CD4-positive, alpha-beta memory T cell (primary cell): ENCODE data around the gene TMEM45B. TPM values are rescaled to one million over a fixed set of nuclear protein-coding genes. Genes with fewer than 3 reads are reported as not detected.
"Not testable (repeated sequence)": the region's sequence is repeated elsewhere in the genome, so short reads cannot be mapped to it uniquely, and the experiment has no call there.

Source experiments
- CTCF ChIA-PET: fragments of 350-600 bp; sonication (Branson Sonifier 250); formaldehyde crosslinking; loops from one replicate; lab custom pipeline; 2021; ENCODE audit warnings: inconsistent platforms; ENCODE audit not compliant: partially characterized antibody; lab: Charles Lee
- POLR2A ChIA-PET: fragments of 350-600 bp; sonication (Branson Sonifier 250); formaldehyde crosslinking; loops from one replicate; lab custom pipeline; 2021; ENCODE audit not compliant: partially characterized antibody; lab: Charles Lee
- DNase-seq, 5 donors: peaks; one replicate each; pipeline versions ENCODE4 v3.0.0 to v3.0.0-alpha.2; 2020 to 2022; ENCODE audit warnings: mixed read lengths in 1 of 5
- H3K27ac ChIP-seq: one replicate; pipeline ENCODE4 v1.7.0; 2013; ENCODE audit warnings: low read depth, low read length
- H3K27me3 ChIP-seq: 2 replicates; pipeline ENCODE4 v1.7.0; 2013; ENCODE audit warnings: mild to moderate bottlenecking, low read length, moderate library complexity; ENCODE audit not compliant: insufficient read depth
- H3K36me3 ChIP-seq: 2 replicates; pipeline ENCODE4 v1.7.0; 2013; ENCODE audit warnings: mild to moderate bottlenecking, low read length, moderate library complexity; ENCODE audit not compliant: insufficient read depth
- H3K4me1 ChIP-seq: 2 replicates; pipeline ENCODE4 v1.7.0; 2013; ENCODE audit warnings: mild to moderate bottlenecking, low read length, moderate library complexity; ENCODE audit not compliant: insufficient read depth
- H3K4me3 ChIP-seq, 2 donors: one replicate each; pipeline ENCODE4 v1.7.0; 2013; ENCODE audit warnings: low read length in 2 of 2, mild to moderate bottlenecking in 1 of 2
- H3K9me3 ChIP-seq, 2 donors: one replicate each; pipeline ENCODE4 v1.7.0; 2013; ENCODE audit warnings: low read length in 2 of 2, control low read depth in 1 of 2; ENCODE audit not compliant: control insufficient read depth in 1 of 2
- H3K27ac Mint-ChIP-seq, 7 donors: one replicate each; pipeline ENCODE4 v1.8.0; 2020 to 2021; ENCODE audit warnings: mixed read lengths in 7 of 7, mild to moderate bottlenecking in 6 of 7, inconsistent platforms in 3 of 7, moderate library complexity in 3 of 7
- H3K27me3 Mint-ChIP-seq, 2 donors: one replicate each; pipeline ENCODE4 v1.8.0; 2020 to 2021; ENCODE audit warnings: mixed read lengths in 2 of 2
- H3K36me3 Mint-ChIP-seq, 2 donors: one replicate each; pipeline ENCODE4 v1.8.0; 2020 to 2021; ENCODE audit warnings: mixed read lengths in 2 of 2, inconsistent platforms in 1 of 2, mild to moderate bottlenecking in 1 of 2
- H3K4me1 Mint-ChIP-seq, 4 donors: one replicate each; pipeline ENCODE4 v1.8.0; 2020 to 2021; ENCODE audit warnings: mixed read lengths in 4 of 4, mild to moderate bottlenecking in 1 of 4
- H3K4me3 Mint-ChIP-seq, 8 donors: one replicate each; pipeline ENCODE4 v1.8.0; 2020 to 2021; ENCODE audit warnings: mixed read lengths in 8 of 8, mild to moderate bottlenecking in 7 of 8, moderate library complexity in 6 of 8, inconsistent platforms in 3 of 8
- H3K9me3 Mint-ChIP-seq, 8 donors: one replicate each; pipeline ENCODE4 v1.8.0; 2020 to 2021; ENCODE audit warnings: mixed read lengths in 8 of 8, mild to moderate bottlenecking in 5 of 8, inconsistent platforms in 3 of 8, moderate library complexity in 1 of 8
- intact Hi-C: fragments of 100-400 bp; cut with micrococcal nuclease; formaldehyde crosslinking; loops from one replicate; pipeline ENCODE4 v1.15.1; 2023
- polyA plus RNA-seq, 2 donors: library from polyadenylated mRNA; unstranded; fragments of 300-500 nt; fragmentation: Illumina TruSeq; gene quantifications; one replicate each; pipeline ENCODE4 v1.2.3, GENCODE V29; 2021
- total RNA-seq, 2 experiments: library from RNA; stranded (reverse); gene quantifications; one replicate each; pipeline ENCODE4 v1.2.3, GENCODE V29; 2021

TMEM45B gene
- total and polyA plus RNA-seq, 4 experiments from 2014 or later = 14.0 to 34.4 (median 26.0) TPM

- intact Hi-C loops = no loop called here
- Histone ChIP-seq H3K4me1 (peaks cover 31% of the 10 kb centered on the region), H3K36me3 (peaks cover 43% of the 10 kb centered on the region), H3K4me3 (no peak overlapping the region), H3K9me3 (no peaks in the 10 kb centered on the region), H3K27ac (no peak overlapping the region), H3K27me3 (no peaks in the 10 kb centered on the region)
- Mint-ChIP-seq H3K9me3 (no peaks in the 10 kb centered on the region), H3K36me3 (peaks cover 79 to 85% of the 10 kb centered on the region in 2 donors), H3K4me1 (peaks cover 23 to 43% (median 33%) of the 10 kb centered on the region in 4 donors), H3K4me3 (no peak overlapping the region), H3K27me3 (no peaks in the 10 kb centered on the region), H3K27ac (peak overlapping the region; percentile 30 to 87 (median 62))
- ChIA-PET CTCF (interaction anchor here (1.1 to 1.5 kb wide), 3 partner anchors 9 to 126 kb away, joined by 3 read pairs; no protein-coding TSS in a partner anchor), POLR2A (interaction anchor here (0.8 to 2.8 kb wide), 6 partner anchors 11 to 80 kb away, joined by 3 to 17 read pairs (median 4); partner anchors contain the start of gene TMEM45B)
- peak in 1 of 5 donors; percentile 14 for DNase-seq
Measured at GRCh38 chr11:129865701-129866100, 50.1 kb downstream of the TMEM45B start.

GRCh38 chr11:129866311-129866710 is 50.7 kb downstream of the TMEM45B start:
- H3K4me3 Mint-ChIP-seq = peak overlapping the region in 1 of 8 donors; percentile 2
- H3K27ac Mint-ChIP-seq = peak overlapping the region; percentile 30 to 87 (median 62)
- H3K9me3 Mint-ChIP-seq = no peaks in the 10 kb centered on the region
- intact Hi-C loops = no loop called here
- peaks cover 18 to 37% (median 28%) of the 10 kb centered on the region in 4 donors for H3K4me1 Mint-ChIP-seq
- ChIA-PET POLR2A (interaction anchor here (0.8 to 1.3 kb wide), 4 partner anchors 12 to 62 kb away, joined by 3 to 10 read pairs (median 4); partner anchors contain the start of gene TMEM45B), CTCF (interaction anchor here (0.8 to 1.5 kb wide), 3 partner anchors 8 to 125 kb away, joined by 3 read pairs; no protein-coding TSS in a partner anchor)
- H3K9me3 ChIP-seq = no peaks in the 10 kb centered on the region
- no peaks in the 10 kb centered on the region for H3K27me3 ChIP-seq
- no peak overlapping the region for H3K27ac ChIP-seq
- DNase-seq = no peak
- no peaks in the 10 kb centered on the region for H3K27me3 Mint-ChIP-seq
- H3K4me1 ChIP-seq = peaks cover 25% of the 10 kb centered on the region
- peaks cover 49% of the 10 kb centered on the region for H3K36me3 ChIP-seq
- no peak overlapping the region for H3K4me3 ChIP-seq
- peaks cover 82 to 86% of the 10 kb centered on the region in 2 donors for H3K36me3 Mint-ChIP-seq

GRCh38 chr11:129868626-129869025 is 53.0 kb downstream of the TMEM45B start:
- H3K4me3 ChIP-seq, H3K4me3 Mint-ChIP-seq, H3K27ac ChIP-seq, H3K9me3 Mint-ChIP-seq, DNase-seq, H3K27me3 ChIP-seq, intact Hi-C loops, CTCF ChIA-PET, H3K9me3 ChIP-seq, H3K27me3 Mint-ChIP-seq: not testable (repeated sequence)
- POLR2A ChIA-PET = interaction anchor here (1.1 kb wide), 2 partner anchors 9 to 15 kb away, joined by 3 to 5 read pairs; no protein-coding TSS in a partner anchor
- Histone ChIP-seq H3K36me3 (peaks cover 70% of the 10 kb centered on the region), H3K4me1 (peaks cover 13% of the 10 kb centered on the region)
- Mint-ChIP-seq H3K4me1 (peaks cover 13 to 26% (median 19%) of the 10 kb centered on the region in 4 donors), H3K27ac (peak overlapping the region in 3 of 7 donors; percentile 29 to 33 (median 32)), H3K36me3 (peaks cover 86 to 96% of the 10 kb centered on the region in 2 donors)

- Mint-ChIP-seq H3K27ac (peak overlapping the region in 4 of 7 donors; percentile 32 to 74 (median 54)), H3K4me1 (peaks cover 7 to 13% (median 9%) of the 10 kb centered on the region in 4 donors), H3K36me3 (peaks cover 80 to 94% of the 10 kb centered on the region in 2 donors), H3K4me3 (no peak overlapping the region), H3K27me3 (no peaks in the 10 kb centered on the region), H3K9me3 (no peaks in the 10 kb centered on the region)
- Histone ChIP-seq H3K36me3 (peaks cover 76% of the 10 kb centered on the region), H3K27me3 (no peaks in the 10 kb centered on the region), H3K4me3 (no peak overlapping the region), H3K9me3 (no peaks in the 10 kb centered on the region), H3K4me1 (no peaks in the 10 kb centered on the region), H3K27ac (no peak overlapping the region)
- intact Hi-C loops = no loop called here
- DNase-seq = no peak
- CTCF ChIA-PET = interaction anchor here (2.6 kb wide), 1 partner anchor 18 kb away, joined by 9 read pairs; no protein-coding TSS in a partner anchor
- POLR2A ChIA-PET = interaction anchor here (1.1 to 1.7 kb wide), 3 partner anchors 10 to 23 kb away, joined by 3 to 5 read pairs (median 4); partner anchors contain the start of gene NFRKB
Measured at GRCh38 chr11:129871914-129872313, 56.3 kb downstream of the TMEM45B start.

GRCh38 chr11:129880311-129880710 is 64.7 kb downstream of the TMEM45B start:
- Histone ChIP-seq H3K27me3 (no peaks in the 10 kb centered on the region), H3K36me3 (peaks cover 95% of the 10 kb centered on the region), H3K9me3 (no peaks in the 10 kb centered on the region), H3K4me1 (no peaks in the 10 kb centered on the region), H3K4me3 (no peak overlapping the region), H3K27ac (no peak overlapping the region)
- no peak overlapping the region for H3K4me3 Mint-ChIP-seq
- ChIA-PET POLR2A (interaction anchor here (1.4 kb wide), 1 partner anchor 66 kb away, joined by 3 read pairs; no protein-coding TSS in a partner anchor), CTCF (interaction anchor here (1.4 to 3.2 kb wide), 2 partner anchors 19 to 95 kb away, joined by 3 to 12 read pairs; no protein-coding TSS in a partner anchor)
- DNase-seq = no peak
- peaks cover 84 to 92% of the 10 kb centered on the region in 2 donors for H3K36me3 Mint-ChIP-seq
- peak overlapping the region in 4 of 7 donors; percentile 5 to 51 (median 24) for H3K27ac Mint-ChIP-seq
- intact Hi-C loops = no loop called here
- peaks cover 0 to 9% (median 5%) of the 10 kb centered on the region in 4 donors for H3K4me1 Mint-ChIP-seq
- no peaks in the 10 kb centered on the region for H3K9me3 Mint-ChIP-seq
- no peaks in the 10 kb centered on the region for H3K27me3 Mint-ChIP-seq

GRCh38 chr11:129881570-129882170 is 66.0 kb downstream of the TMEM45B start:
- H3K36me3 Mint-ChIP-seq = peaks cover 86 to 93% of the 10 kb centered on the region in 2 donors
- Histone ChIP-seq H3K27ac (no peak overlapping the region), H3K4me3 (no peak overlapping the region), H3K36me3 (peaks cover 97% of the 10 kb centered on the region), H3K9me3 (no peaks in the 10 kb centered on the region), H3K27me3 (no peaks in the 10 kb centered on the region), H3K4me1 (no peaks in the 10 kb centered on the region)
- H3K27me3 Mint-ChIP-seq = no peaks in the 10 kb centered on the region
- ChIA-PET POLR2A (interaction anchor here (1.1 to 1.9 kb wide), 4 partner anchors 13 to 68 kb away, joined by 3 to 7 read pairs (median 4); partner anchors contain the start of gene NFRKB), CTCF (interaction anchor here (0.8 to 3.5 kb wide), 14 partner anchors 8 to 249 kb away, joined by 3 to 23 read pairs (median 3); partner anchors contain the start of gene NFRKB)
- no peak overlapping the region for H3K4me3 Mint-ChIP-seq
- H3K4me1 Mint-ChIP-seq = peaks cover 0 to 10% (median 5%) of the 10 kb centered on the region in 4 donors
- no peaks in the 10 kb centered on the region for H3K9me3 Mint-ChIP-seq
- peak overlapping the region in 2 of 7 donors; percentile 22 to 89 for H3K27ac Mint-ChIP-seq
- intact Hi-C loops = no loop called here
- peak in 3 of 5 donors; percentile 17 to 39 (median 33) for DNase-seq
